DOHH2 (cell line): ENCODE results near the gene DSCAM.

Experiments used
- EZH2phosphoT487 ChIP-seq: fragments of 200-600 bp; sonication (generic); IDR thresholded peaks from 2 replicates; pipeline ENCODE4 v1.6.1; 2017; ENCODE audit warnings: borderline replicate concordance, mild to moderate bottlenecking, antibody characterized with exemption, low read length, moderate library complexity, mixed read lengths
- TF ChIP-seq, protein P1 (sequence below): fragments of 200-600 bp; sonication (generic); IDR thresholded peaks from one replicate; pipeline ENCODE4 v1.5.1; 2014; ENCODE audit warnings: antibody characterized with exemption, mild to moderate bottlenecking, low read depth, low read length; ENCODE audit not compliant: poor library complexity, severe bottlenecking

DNA sequence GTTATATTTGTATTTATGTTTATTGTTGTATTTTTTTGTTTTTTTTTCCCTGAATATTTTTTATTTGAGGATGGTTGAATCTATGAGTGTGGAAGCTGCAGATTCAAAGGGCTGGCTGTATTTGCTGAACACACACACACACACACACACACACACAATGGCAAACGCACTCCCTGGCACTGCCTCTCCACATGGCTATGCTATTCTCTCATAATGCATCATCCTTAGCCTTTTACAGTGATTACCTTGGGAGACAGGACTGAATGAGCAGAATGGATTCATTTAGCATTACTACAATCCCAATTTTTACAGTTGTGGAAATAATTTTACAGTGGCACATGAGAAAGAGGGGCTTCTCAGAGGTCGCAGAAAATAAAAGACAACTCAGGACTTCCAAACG lies 589.6 kb downstream of the DSCAM start:
- TF ChIP-seq, protein P1, sequence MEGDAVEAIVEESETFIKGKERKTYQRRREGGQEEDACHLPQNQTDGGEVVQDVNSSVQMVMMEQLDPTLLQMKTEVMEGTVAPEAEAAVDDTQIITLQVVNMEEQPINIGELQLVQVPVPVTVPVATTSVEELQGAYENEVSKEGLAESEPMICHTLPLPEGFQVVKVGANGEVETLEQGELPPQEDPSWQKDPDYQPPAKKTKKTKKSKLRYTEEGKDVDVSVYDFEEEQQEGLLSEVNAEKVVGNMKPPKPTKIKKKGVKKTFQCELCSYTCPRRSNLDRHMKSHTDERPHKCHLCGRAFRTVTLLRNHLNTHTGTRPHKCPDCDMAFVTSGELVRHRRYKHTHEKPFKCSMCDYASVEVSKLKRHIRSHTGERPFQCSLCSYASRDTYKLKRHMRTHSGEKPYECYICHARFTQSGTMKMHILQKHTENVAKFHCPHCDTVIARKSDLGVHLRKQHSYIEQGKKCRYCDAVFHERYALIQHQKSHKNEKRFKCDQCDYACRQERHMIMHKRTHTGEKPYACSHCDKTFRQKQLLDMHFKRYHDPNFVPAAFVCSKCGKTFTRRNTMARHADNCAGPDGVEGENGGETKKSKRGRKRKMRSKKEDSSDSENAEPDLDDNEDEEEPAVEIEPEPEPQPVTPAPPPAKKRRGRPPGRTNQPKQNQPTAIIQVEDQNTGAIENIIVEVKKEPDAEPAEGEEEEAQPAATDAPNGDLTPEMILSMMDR: no peak
- TF ChIP-seq EZH2phosphoT487: no peak
